ENCODE results near the gene GABRR3.
A peak's percentile ranks its signal among the peaks of the same experiment; 100 is the strongest.

GABRR3 gene
- total RNA-seq = 0 reads per million in 2 experiments

- DNase-seq (ENCODE audit: low read depth) = no peak
These were observed at the start of gene GABRR3 for GRCh38 chr3:98035208-98035607. Gene GABRR3, minus strand, starts transcription at chr3:98035315. Its CDS starts 328 bp downstream, at chr3:98034987.

GRCh38 chr3:98073486-98073885 lies 38.4 kb upstream of the GABRR3 start:
- DNase-seq (ENCODE audit: low read depth) = no peak

- DNase-seq (ENCODE audit: low read depth) = no peak
These were observed 35.7 kb upstream of the GABRR3 start for GRCh38 chr3:98070840-98071239.

GRCh38 chr3:98068824-98069223 lies 33.7 kb upstream of the GABRR3 start:
- no peak for DNase-seq (ENCODE audit: low read depth)

GRCh38 chr3:98058244-98058960 lies 23.3 kb upstream of the GABRR3 start:
- DNase-seq (ENCODE audit: low read depth) = no peak

GRCh38 chr3:98057631-98058030 lies 22.5 kb upstream of the GABRR3 start:
- no peak for DNase-seq (ENCODE audit: low read depth)

GRCh38 chr3:98056035-98056434 lies 20.9 kb upstream of the GABRR3 start:
- no peak for DNase-seq (ENCODE audit: low read depth)

DNA sequence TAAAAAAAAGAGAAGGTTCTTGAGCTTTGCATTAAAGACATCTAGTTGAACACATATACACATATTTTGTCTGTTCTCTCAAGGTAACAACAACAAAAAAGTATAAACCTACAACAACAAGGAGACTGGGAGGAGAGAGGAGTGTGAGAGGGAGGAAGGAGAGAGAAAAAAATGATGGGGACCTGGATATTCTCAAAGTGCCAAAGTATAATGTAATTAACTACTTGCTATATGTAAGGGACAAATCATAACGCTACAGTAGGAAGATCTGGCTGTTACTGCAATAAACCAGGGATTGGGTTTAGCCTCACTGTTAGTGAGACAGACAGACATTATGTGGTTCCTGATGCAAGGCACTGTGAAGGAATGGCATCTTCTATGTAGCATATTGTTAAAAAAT lies 14.2 kb upstream of the GABRR3 start:
- DNase-seq (ENCODE audit: low read depth) = no peak

GRCh38 chr3:98048586-98048985 lies 13.5 kb upstream of the GABRR3 start:
- no peak for DNase-seq (ENCODE audit: low read depth)

DNA sequence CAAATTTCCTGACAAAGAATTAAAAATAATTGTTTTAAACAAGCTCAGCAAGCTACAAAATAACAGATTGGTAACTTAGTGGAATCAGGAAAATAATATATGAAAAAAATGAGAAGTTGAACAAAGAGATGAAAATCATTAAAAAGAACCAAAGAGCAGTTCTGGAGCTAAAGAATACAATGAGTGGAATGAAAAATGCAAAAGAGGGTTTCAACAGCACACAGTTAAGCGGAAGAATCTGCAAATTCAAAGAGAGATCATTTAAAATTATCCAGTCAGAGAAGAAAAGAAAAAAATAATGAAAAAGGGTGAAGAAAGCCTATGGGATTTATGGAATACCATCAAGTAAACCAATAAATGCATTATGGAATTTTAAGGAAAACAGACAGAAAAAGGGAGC lies 6.2 kb upstream of the GABRR3 start:
- DNase-seq (ENCODE audit: low read depth) = no peak

- DNase-seq (ENCODE audit: low read depth) = peak; percentile 69
These were observed 4.4 kb upstream of the GABRR3 start for GRCh38 chr3:98039322-98040024.

GRCh38 chr3:98038876-98039275 lies 3.8 kb upstream of the GABRR3 start:
- no peak for DNase-seq (ENCODE audit: low read depth)

DNA sequence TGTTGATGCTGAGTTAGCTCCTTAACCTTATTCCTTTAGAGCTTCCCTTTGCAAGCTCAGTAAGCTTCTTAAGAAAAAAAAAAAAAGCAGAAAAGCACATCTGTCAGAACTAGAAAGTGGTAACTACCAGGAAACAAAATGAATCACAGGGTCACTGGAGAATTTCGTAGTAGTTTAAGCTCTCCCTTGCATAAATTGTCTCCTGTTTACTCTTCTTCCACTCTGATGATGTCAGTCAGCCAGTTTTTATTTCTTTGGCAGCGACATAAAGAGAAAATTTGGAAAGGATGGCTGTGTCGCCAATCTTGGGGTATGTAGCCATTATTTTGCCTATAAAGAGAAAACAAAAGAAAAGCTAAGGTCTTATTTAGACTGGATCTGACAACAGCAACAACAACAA lies 3.2 kb upstream of the GABRR3 start:
- no peak for DNase-seq (ENCODE audit: low read depth)

DNA sequence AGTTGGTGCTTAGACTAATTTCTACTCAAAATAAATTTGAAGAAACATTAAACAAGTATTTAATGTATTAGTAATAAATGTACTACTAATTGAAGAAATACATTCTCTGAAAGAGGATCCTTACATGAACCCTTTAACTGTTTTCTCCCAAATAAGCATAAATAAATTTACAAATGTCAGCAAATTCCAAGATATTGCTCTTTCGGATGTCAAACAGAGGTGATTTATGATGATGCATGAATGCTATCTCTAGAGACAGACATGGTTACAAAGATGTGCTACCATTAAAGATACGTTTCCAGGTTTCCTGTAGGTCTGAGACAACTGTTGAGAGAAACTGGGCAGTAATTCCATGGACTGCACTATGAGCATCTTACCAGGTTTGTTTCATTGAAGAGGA lies 629 bp downstream of the GABRR3 start:
- no peak for DNase-seq (ENCODE audit: low read depth)

DNA sequence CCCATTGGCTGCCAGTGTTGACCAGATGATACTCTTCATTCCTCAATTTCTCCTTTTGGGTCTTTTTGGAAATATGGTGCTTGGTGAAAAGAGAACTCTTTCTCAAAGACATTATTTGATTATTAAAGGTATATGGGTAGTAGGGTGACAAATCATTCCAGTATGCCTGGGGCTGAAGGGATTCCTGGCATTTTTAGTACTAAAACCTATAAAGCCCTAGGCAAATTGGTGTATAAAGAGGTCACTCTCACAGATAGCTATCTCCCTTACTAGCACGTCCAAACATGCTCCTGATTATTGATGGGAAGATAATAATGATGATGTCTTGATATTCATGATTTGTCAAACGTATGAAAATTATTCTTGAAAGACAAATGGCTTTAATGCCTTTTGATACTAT lies 1.1 kb downstream of the GABRR3 start:
- no peak for DNase-seq (ENCODE audit: low read depth)

GRCh38 chr3:98032904-98033303 lies 2.2 kb downstream of the GABRR3 start:
- no peak for DNase-seq (ENCODE audit: low read depth)

- no peak for DNase-seq (ENCODE audit: low read depth)
These were observed 2.9 kb downstream of the GABRR3 start for GRCh38 chr3:98032265-98032664.

- no peak for DNase-seq (ENCODE audit: low read depth)
These were observed 6.0 kb downstream of the GABRR3 start for GRCh38 chr3:98029083-98029482.

- no peak for DNase-seq (ENCODE audit: low read depth)
These were observed 8.0 kb downstream of the GABRR3 start for GRCh38 chr3:98027085-98027446.

- no peak for DNase-seq (ENCODE audit: low read depth)
These were observed 8.6 kb downstream of the GABRR3 start for GRCh38 chr3:98026425-98027084.

GRCh38 chr3:98025392-98025945 lies 9.6 kb downstream of the GABRR3 start:
- DNase-seq (ENCODE audit: low read depth) = no peak

GRCh38 chr3:98022978-98023820 lies 11.9 kb downstream of the GABRR3 start:
- peak; percentile 83 for DNase-seq (ENCODE audit: low read depth)
